IPS-18a (cell line): ENCODE measurements around the gene SERPINB13.

ENCODE experiments used
- H3K27ac ChIP-seq: one replicate; pipeline ENCODE4 v1.5.1; 2013; ENCODE audit warnings: low read length
- H3K27me3 ChIP-seq: one replicate; pipeline ENCODE4 v1.6.1; 2013; ENCODE audit warnings: mild to moderate bottlenecking, low read length; ENCODE audit not compliant: control insufficient read depth, insufficient read depth
- H3K36me3 ChIP-seq: one replicate; pipeline ENCODE4 v1.6.1; 2013; ENCODE audit warnings: low read depth, low read length; ENCODE audit not compliant: control insufficient read depth
- H3K4me1 ChIP-seq: one replicate; pipeline ENCODE4 v1.6.1; 2013; ENCODE audit warnings: low read depth, low read length; ENCODE audit not compliant: control insufficient read depth
- H3K4me3 ChIP-seq: one replicate; pipeline ENCODE4 v1.5.1; 2013; ENCODE audit warnings: low read length
- H3K9ac ChIP-seq: one replicate; pipeline ENCODE4 v1.6.1; 2013; ENCODE audit warnings: mild to moderate bottlenecking, low read length, moderate library complexity
- H3K9me3 ChIP-seq: one replicate; pipeline ENCODE4 v1.6.1; 2013; ENCODE audit warnings: low read depth, low read length; ENCODE audit not compliant: control insufficient read depth

The SERPINB13 gene

DNA sequence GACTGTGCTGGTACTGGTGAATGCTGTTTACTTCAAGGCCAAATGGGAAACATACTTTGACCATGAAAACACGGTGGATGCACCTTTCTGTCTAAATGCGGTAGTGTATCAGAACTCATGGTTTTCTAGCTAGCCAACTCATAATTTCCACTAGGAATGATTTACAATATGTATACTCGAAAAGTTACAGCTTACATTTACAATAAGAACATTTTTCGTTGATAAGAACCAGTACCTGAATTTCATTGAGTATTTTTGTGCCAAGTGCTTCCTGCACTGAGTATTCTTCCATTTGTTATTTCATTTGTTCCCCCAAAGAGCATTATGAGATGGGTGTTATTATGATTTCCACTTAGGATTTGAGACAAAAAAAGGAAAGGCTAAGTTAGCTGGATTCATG lies 23.1 kb upstream of the SERPINB13 start:
- Histone ChIP-seq H3K9me3 (no peaks in the 10 kb centered on the region), H3K27ac (no peak overlapping the region), H3K36me3 (no peaks in the 10 kb centered on the region), H3K4me1 (no peaks in the 10 kb centered on the region), H3K4me3 (no peak overlapping the region), H3K9ac (no peak overlapping the region), H3K27me3 (no peaks in the 10 kb centered on the region)

DNA sequence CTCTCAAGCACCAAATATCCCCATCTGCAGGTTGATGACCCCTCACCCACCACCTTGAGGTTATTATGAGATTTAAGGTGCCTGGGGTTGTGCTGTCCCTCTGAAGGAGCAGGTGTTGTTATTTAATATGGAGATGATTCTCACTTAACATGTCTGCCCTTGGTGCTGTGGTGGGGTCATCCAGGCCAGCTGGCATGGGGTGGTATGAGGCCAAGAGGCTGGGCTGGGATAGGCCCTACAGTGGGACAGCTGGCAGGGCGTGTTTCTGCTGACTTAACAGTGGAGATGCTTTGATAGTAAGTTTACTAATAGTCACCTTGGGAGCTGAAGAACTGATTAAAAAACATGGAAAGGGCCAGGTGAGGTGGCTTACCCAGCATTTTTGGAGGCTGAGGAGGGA lies 22.6 kb upstream of the SERPINB13 start:
- Histone ChIP-seq H3K9ac (no peak overlapping the region), H3K4me3 (no peak overlapping the region), H3K27ac (no peak overlapping the region), H3K36me3 (no peaks in the 10 kb centered on the region), H3K9me3 (no peaks in the 10 kb centered on the region), H3K27me3 (no peaks in the 10 kb centered on the region), H3K4me1 (no peaks in the 10 kb centered on the region)

DNA sequence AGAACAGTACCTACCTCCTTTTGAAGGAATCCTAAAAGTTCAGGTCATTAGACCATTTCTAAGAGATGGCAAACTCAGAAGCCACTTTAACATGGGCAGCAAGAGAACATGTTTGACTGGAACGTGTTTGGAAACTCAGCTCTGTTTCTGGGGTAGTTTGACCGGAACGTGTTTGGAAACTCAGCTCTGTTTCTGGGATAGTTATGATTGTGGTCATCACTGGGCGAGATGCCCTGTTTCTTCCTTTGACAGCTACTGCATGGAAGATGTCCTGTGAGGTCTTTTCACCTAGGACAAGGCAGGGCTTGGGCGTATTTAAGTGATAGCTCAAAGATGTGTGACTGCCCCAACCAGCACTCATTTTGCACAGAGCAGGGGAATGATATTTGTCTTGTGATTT lies 19.9 kb upstream of the SERPINB13 start:
- no peaks in the 10 kb centered on the region for H3K4me1 ChIP-seq
- H3K9ac ChIP-seq = no peak overlapping the region
- no peaks in the 10 kb centered on the region for H3K27me3 ChIP-seq
- H3K4me3 ChIP-seq = no peak overlapping the region
- H3K9me3 ChIP-seq = no peaks in the 10 kb centered on the region
- no peak overlapping the region for H3K27ac ChIP-seq
- H3K36me3 ChIP-seq = no peaks in the 10 kb centered on the region

- no peaks in the 10 kb centered on the region for H3K36me3 ChIP-seq
- H3K9me3 ChIP-seq = no peaks in the 10 kb centered on the region
- no peaks in the 10 kb centered on the region for H3K27me3 ChIP-seq
- H3K4me1 ChIP-seq = no peaks in the 10 kb centered on the region
- no peak overlapping the region for H3K4me3 ChIP-seq
- no peak overlapping the region for H3K9ac ChIP-seq
- no peak overlapping the region for H3K27ac ChIP-seq
These were observed 19.3 kb upstream of the SERPINB13 start for GRCh38 chr18:63567825-63568224.

GRCh38 chr18:63570721-63571120 lies 16.4 kb upstream of the SERPINB13 start:
- no peaks in the 10 kb centered on the region for H3K36me3 ChIP-seq
- no peak overlapping the region for H3K4me3 ChIP-seq
- H3K4me1 ChIP-seq = no peaks in the 10 kb centered on the region
- no peaks in the 10 kb centered on the region for H3K9me3 ChIP-seq
- no peak overlapping the region for H3K27ac ChIP-seq
- H3K27me3 ChIP-seq = no peaks in the 10 kb centered on the region
- no peak overlapping the region for H3K9ac ChIP-seq

DNA sequence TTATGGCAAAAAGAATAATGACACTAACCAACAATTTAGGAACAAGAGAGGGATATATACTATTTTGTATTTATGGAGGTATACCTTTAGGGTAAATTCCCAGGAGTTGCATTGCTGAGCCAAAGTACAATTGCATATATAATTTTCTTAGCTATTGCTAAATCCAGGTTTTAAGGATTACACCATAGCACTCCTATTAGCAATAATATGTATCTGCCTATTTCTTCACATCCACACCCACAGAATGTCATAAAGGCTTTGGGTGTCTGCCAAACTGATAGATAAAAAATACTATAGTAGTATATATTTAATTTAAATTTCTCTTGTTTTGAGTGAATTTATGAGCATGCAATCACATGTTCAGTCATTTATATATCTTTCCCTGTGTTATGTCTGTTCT lies 11.5 kb upstream of the SERPINB13 start:
- Histone ChIP-seq H3K36me3 (no peaks in the 10 kb centered on the region), H3K4me3 (no peak overlapping the region), H3K4me1 (no peaks in the 10 kb centered on the region), H3K27ac (no peak overlapping the region), H3K9ac (no peak overlapping the region), H3K9me3 (no peaks in the 10 kb centered on the region), H3K27me3 (no peaks in the 10 kb centered on the region)

DNA sequence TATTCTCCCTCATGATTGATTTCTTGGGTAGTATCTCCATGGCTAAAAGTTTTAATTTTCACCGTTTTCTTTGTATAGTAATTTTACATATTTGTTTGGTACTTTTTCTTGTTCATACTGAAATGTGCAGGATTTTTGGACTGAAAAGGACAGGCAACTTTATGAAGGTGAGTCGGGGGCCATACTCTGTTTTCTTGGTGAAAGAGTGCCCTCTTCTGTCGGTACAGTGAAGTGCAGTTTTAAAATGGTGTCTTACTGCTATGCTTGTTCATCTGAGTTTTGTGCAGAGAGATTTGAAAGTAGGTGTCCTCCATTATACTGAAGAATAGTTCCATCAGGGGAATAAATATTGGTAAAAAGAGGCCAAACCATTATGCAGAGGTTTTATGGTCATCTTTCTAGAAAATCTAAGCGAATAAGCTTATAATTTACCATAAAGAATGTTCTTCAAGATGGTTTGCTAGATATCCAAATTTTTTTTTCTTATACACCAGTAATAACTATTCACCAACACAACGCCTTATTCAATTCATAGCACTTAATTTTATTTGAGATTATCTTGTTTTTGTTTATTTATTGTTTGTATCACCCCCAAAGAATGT lies 8.7 kb upstream of the SERPINB13 start:
- no peaks in the 10 kb centered on the region for H3K4me1 ChIP-seq
- H3K4me3 ChIP-seq = no peak overlapping the region
- H3K27me3 ChIP-seq = no peaks in the 10 kb centered on the region
- H3K36me3 ChIP-seq = no peaks in the 10 kb centered on the region
- no peaks in the 10 kb centered on the region for H3K9me3 ChIP-seq
- H3K27ac ChIP-seq = no peak overlapping the region
- no peak overlapping the region for H3K9ac ChIP-seq

- H3K27ac ChIP-seq = no peak overlapping the region
- no peak overlapping the region for H3K9ac ChIP-seq
- no peaks in the 10 kb centered on the region for H3K9me3 ChIP-seq
- H3K4me1 ChIP-seq = no peaks in the 10 kb centered on the region
- H3K27me3 ChIP-seq = no peaks in the 10 kb centered on the region
- H3K36me3 ChIP-seq = no peaks in the 10 kb centered on the region
- no peak overlapping the region for H3K4me3 ChIP-seq
These were observed 7.5 kb upstream of the SERPINB13 start for GRCh38 chr18:63579616-63580015.

- Histone ChIP-seq H3K36me3 (no peaks in the 10 kb centered on the region), H3K27me3 (no peaks in the 10 kb centered on the region), H3K27ac (no peak overlapping the region), H3K4me1 (no peaks in the 10 kb centered on the region), H3K9ac (no peak overlapping the region), H3K9me3 (no peaks in the 10 kb centered on the region), H3K4me3 (no peak overlapping the region)
These were observed 1.2 kb upstream of the SERPINB13 start for GRCh38 chr18:63585988-63586387.

- Histone ChIP-seq H3K4me3 (no peak overlapping the region), H3K36me3 (no peaks in the 10 kb centered on the region), H3K9ac (no peak overlapping the region), H3K9me3 (no peaks in the 10 kb centered on the region), H3K4me1 (no peaks in the 10 kb centered on the region), H3K27ac (no peak overlapping the region), H3K27me3 (no peaks in the 10 kb centered on the region)
These were observed 712 bp upstream of the SERPINB13 start for GRCh38 chr18:63586431-63586830.

DNA sequence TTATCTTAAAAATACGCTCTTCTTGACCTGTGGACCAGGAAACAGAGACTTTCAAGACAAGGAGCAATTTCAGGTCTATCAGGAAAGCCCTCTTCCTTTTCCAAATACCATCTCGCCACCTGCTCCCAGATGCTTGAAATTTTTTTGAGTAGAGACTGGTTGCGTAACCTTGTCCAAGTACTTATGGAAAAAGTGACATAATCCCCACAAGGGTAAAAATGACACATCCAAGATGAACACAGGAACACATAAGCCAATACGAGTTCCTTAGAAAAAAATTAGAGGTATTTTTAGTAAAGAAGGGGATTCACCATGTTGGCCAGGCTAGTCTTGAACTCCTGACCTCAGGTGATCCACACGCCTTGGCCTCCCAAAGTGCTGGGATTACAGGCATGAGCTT lies 1.8 kb downstream of the SERPINB13 start:
- no peak overlapping the region for H3K9ac ChIP-seq
- H3K36me3 ChIP-seq = no peaks in the 10 kb centered on the region
- H3K4me1 ChIP-seq = no peaks in the 10 kb centered on the region
- H3K27me3 ChIP-seq = no peaks in the 10 kb centered on the region
- H3K9me3 ChIP-seq = no peaks in the 10 kb centered on the region
- H3K4me3 ChIP-seq = no peak overlapping the region
- H3K27ac ChIP-seq = no peak overlapping the region

GRCh38 chr18:63590373-63590772 lies 3.2 kb downstream of the SERPINB13 start:
- Histone ChIP-seq H3K4me1 (no peaks in the 10 kb centered on the region), H3K9me3 (no peaks in the 10 kb centered on the region), H3K36me3 (no peaks in the 10 kb centered on the region), H3K27me3 (no peaks in the 10 kb centered on the region), H3K4me3 (no peak overlapping the region), H3K27ac (no peak overlapping the region), H3K9ac (no peak overlapping the region)
